ENCODE data around the gene IGSF21.

The IGSF21 gene

GRCh38 chr1:18305182-18305795, 197.7 kb downstream of the IGSF21 start:
- TF ChIP-seq FOXM1 (IDR thresholded peaks at IDR 0.05; ENCODE audit: borderline replicate concordance, low read depth) (no peak), ZBTB7A (IDR thresholded peaks at IDR 0.05; ENCODE audit: low read depth) (no peak), CREB1 (IDR thresholded peaks at IDR 0.05; ENCODE audit: low read depth) (no peak), TEAD4 (IDR thresholded peaks at IDR 0.05) (no peak), MAX (IDR thresholded peaks at IDR 0.05) (no peak), RAD21 (IDR thresholded peaks at IDR 0.05; ENCODE audit: low read depth) (no peak), YY1 (IDR thresholded peaks at IDR 0.05; ENCODE audit: low read depth) (no peak), TAF1 (IDR thresholded peaks at IDR 0.05; ENCODE audit: low read depth) (no peak)

- TF ChIP-seq CEBPB (IDR thresholded peaks at IDR 0.05) (no peak), YY1 (IDR thresholded peaks at IDR 0.05; ENCODE audit: low read depth) (no peak), NFIC (IDR thresholded peaks at IDR 0.05) (no peak), EGR1 (IDR thresholded peaks at IDR 0.05) (no peak), REST (IDR thresholded peaks at IDR 0.05; ENCODE audit: low read depth) (no peak), USF1 (IDR thresholded peaks at IDR 0.05) (no peak)
Observed at GRCh38 chr1:18307329-18307898, 199.8 kb downstream of the IGSF21 start.

GRCh38 chr1:18309552-18310155, 202.1 kb downstream of the IGSF21 start:
- no peak for TF ChIP-seq RAD21 (IDR thresholded peaks at IDR 0.05; ENCODE audit: low read depth)

- TF ChIP-seq EP300 (IDR thresholded peaks at IDR 0.05; ENCODE audit: borderline replicate concordance) (no peak), EGR1 (IDR thresholded peaks at IDR 0.05) (no peak), TAF1 (IDR thresholded peaks at IDR 0.05; ENCODE audit: low read depth) (no peak), ZBTB7A (IDR thresholded peaks at IDR 0.05; ENCODE audit: low read depth) (no peak), NFIC (IDR thresholded peaks at IDR 0.05) (no peak), YY1 (IDR thresholded peaks at IDR 0.05; ENCODE audit: low read depth) (no peak), REST (IDR thresholded peaks at IDR 0.05; ENCODE audit: low read depth) (no peak)
Observed at GRCh38 chr1:18312961-18313360, 205.4 kb downstream of the IGSF21 start.

GRCh38 chr1:18313523-18313922, 205.9 kb downstream of the IGSF21 start:
- TF ChIP-seq RAD21 (IDR thresholded peaks at IDR 0.05; ENCODE audit: low read depth) = no peak
- no peak for TF ChIP-seq TEAD4 (IDR thresholded peaks at IDR 0.05)
- no peak for TF ChIP-seq EP300 (IDR thresholded peaks at IDR 0.05; ENCODE audit: borderline replicate concordance)
- no peak for TF ChIP-seq ZBTB7A (IDR thresholded peaks at IDR 0.05; ENCODE audit: low read depth)
- TF ChIP-seq MAX (IDR thresholded peaks at IDR 0.05) = no peak

- TF ChIP-seq TAF1 (IDR thresholded peaks at IDR 0.05; ENCODE audit: low read depth) (no peak), ZBTB7A (IDR thresholded peaks at IDR 0.05; ENCODE audit: low read depth) (no peak), EGR1 (IDR thresholded peaks at IDR 0.05) (no peak), FOXM1 (IDR thresholded peaks at IDR 0.05; ENCODE audit: borderline replicate concordance, low read depth) (no peak), EP300 (IDR thresholded peaks at IDR 0.05; ENCODE audit: borderline replicate concordance) (no peak), MAX (IDR thresholded peaks at IDR 0.05) (no peak), NFIC (IDR thresholded peaks at IDR 0.05) (no peak), YY1 (IDR thresholded peaks at IDR 0.05; ENCODE audit: low read depth) (no peak), RAD21 (IDR thresholded peaks at IDR 0.05; ENCODE audit: low read depth) (no peak), REST (IDR thresholded peaks at IDR 0.05; ENCODE audit: low read depth) (no peak), USF1 (IDR thresholded peaks at IDR 0.05) (no peak), CEBPB (IDR thresholded peaks at IDR 0.05) (no peak), TCF12 (IDR thresholded peaks at IDR 0.05; ENCODE audit: low read depth) (no peak), TEAD4 (IDR thresholded peaks at IDR 0.05) (no peak), CREB1 (IDR thresholded peaks at IDR 0.05; ENCODE audit: low read depth) (no peak)
Observed at GRCh38 chr1:18314399-18314798, 206.8 kb downstream of the IGSF21 start.

Measured in Ishikawa (cell line).